ENCODE measurements around the gene CDCA7. TPM values are rescaled to one million over a fixed set of nuclear protein-coding genes. Genes with fewer than 3 reads are reported as not detected.
A peak's percentile ranks its signal among the peaks of the same experiment; 100 is the strongest.
"Not testable (repeated sequence)": the region's sequence is repeated elsewhere in the genome, so short reads cannot be mapped to it uniquely, and the experiment has no call there.

CDCA7 gene
- 8.8 and 16.7 TPM in 2 replicates for total RNA-seq

GRCh38 chr2:173354582-173355131 is at the start of gene CDCA7:
Gene CDCA7 (plus strand): TSS chr2:173354872. CDS start chr2:173354964, 92 bp downstream.
- no peak for DNase-seq (ENCODE audit: low read depth, low spot score)

GRCh38 chr2:173305303-173305702 is 49.4 kb upstream of the CDCA7 start:
- DNase-seq (ENCODE audit: low read depth, low spot score), result no peak

- DNase-seq (ENCODE audit: low read depth, low spot score), result peak; percentile 10
Observed at GRCh38 chr2:173307293-173307692, 47.4 kb upstream of the CDCA7 start.

GRCh38 chr2:173309370-173309769 is 45.3 kb upstream of the CDCA7 start:
- not testable (repeated sequence) for DNase-seq (ENCODE audit: low read depth, low spot score)

GRCh38 chr2:173311844-173312606 is 42.6 kb upstream of the CDCA7 start:
- no peak for DNase-seq (ENCODE audit: low read depth, low spot score)

GRCh38 chr2:173323371-173323770 is 31.3 kb upstream of the CDCA7 start:
- DNase-seq (ENCODE audit: low read depth, low spot score), result no peak

GRCh38 chr2:173326806-173327205 is 27.9 kb upstream of the CDCA7 start:
- no peak for DNase-seq (ENCODE audit: low read depth, low spot score)

- no peak for DNase-seq (ENCODE audit: low read depth, low spot score)
Observed at GRCh38 chr2:173327421-173327820, 27.3 kb upstream of the CDCA7 start.

- DNase-seq (ENCODE audit: low read depth, low spot score), result not testable (repeated sequence)
Observed at GRCh38 chr2:173333003-173333402, 21.7 kb upstream of the CDCA7 start.

- no peak for DNase-seq (ENCODE audit: low read depth, low spot score)
Observed at GRCh38 chr2:173339807-173340206, 14.9 kb upstream of the CDCA7 start.

- DNase-seq (ENCODE audit: low read depth, low spot score), result no peak
Observed at GRCh38 chr2:173343921-173344320, 10.8 kb upstream of the CDCA7 start.

- DNase-seq (ENCODE audit: low read depth, low spot score), result no peak
Observed at GRCh38 chr2:173346035-173346434, 8.6 kb upstream of the CDCA7 start.

- no peak for DNase-seq (ENCODE audit: low read depth, low spot score)
Observed at GRCh38 chr2:173347305-173348168, 7.1 kb upstream of the CDCA7 start.

GRCh38 chr2:173349287-173349686 is 5.4 kb upstream of the CDCA7 start:
- DNase-seq (ENCODE audit: low read depth, low spot score), result no peak

- no peak for DNase-seq (ENCODE audit: low read depth, low spot score)
Observed at GRCh38 chr2:173350383-173350782, 4.3 kb upstream of the CDCA7 start.

- DNase-seq (ENCODE audit: low read depth, low spot score), result no peak
Observed at GRCh38 chr2:173351879-173352278, 2.8 kb upstream of the CDCA7 start.

GRCh38 chr2:173353556-173353955 is 1.1 kb upstream of the CDCA7 start:
- DNase-seq (ENCODE audit: low read depth, low spot score), result no peak

GRCh38 chr2:173354073-173354581 is 545 bp upstream of the CDCA7 start:
- no peak for DNase-seq (ENCODE audit: low read depth, low spot score)

GRCh38 chr2:173355132-173355865 is 627 bp downstream of the CDCA7 start:
- DNase-seq (ENCODE audit: low read depth, low spot score), result no peak

GRCh38 chr2:173355866-173356508 is 1.3 kb downstream of the CDCA7 start:
- no peak for DNase-seq (ENCODE audit: low read depth, low spot score)

- no peak for DNase-seq (ENCODE audit: low read depth, low spot score)
Observed at GRCh38 chr2:173357346-173357745, 2.7 kb downstream of the CDCA7 start.

All from pulmonary artery endothelial cell (primary cell).